Ovary (tissue), 9 donors: ENCODE measurements around the gene FAM53A. TPM values are rescaled to one million over a fixed set of nuclear protein-coding genes. Genes with fewer than 3 reads are reported as not detected.

ENCODE experiments used
- DNase-seq, 5 donors: peaks; one replicate each; pipeline ENCODE4 v3.0.0-alpha.2; 2019 to 2020
- H3K27ac ChIP-seq, 2 donors: fragments of 200-600 bp; one replicate each; pipeline versions ENCODE4 v1.5.1 to v1.8.0; 2019 to 2022
- H3K27me3 ChIP-seq: fragments of 200-600 bp; one replicate; pipeline ENCODE4 v1.8.0; 2022
- H3K36me3 ChIP-seq: fragments of 200-600 bp; sonication (generic); one replicate; pipeline ENCODE4 v1.5.1; 2019
- H3K4me1 ChIP-seq: one replicate; pipeline ENCODE4 v1.8.1; 2013; ENCODE audit warnings: mild to moderate bottlenecking, moderate library complexity; ENCODE audit not compliant: insufficient read depth
- H3K4me3 ChIP-seq: fragments of 200-600 bp; sonication (generic); one replicate; pipeline ENCODE4 v1.5.1; 2017
- H3K9me3 ChIP-seq, 2 donors: fragments of 200-600 bp in 1 of 2; sonication (generic) in 1 of 2; one replicate each; pipeline versions ENCODE4 v1.5.1 to v1.8.1; 2013 to 2019; ENCODE audit warnings: mild to moderate bottlenecking in 1 of 2, moderate library complexity in 1 of 2
- EP300 ChIP-seq: sonication (generic); formaldehyde crosslinking; IDR thresholded peaks from one replicate; pipeline ENCODE4 v1.6.1; 2017; ENCODE audit warnings: antibody characterized with exemption
- POLR2A ChIP-seq: fragments of 450-650 bp; IDR thresholded peaks from one replicate; pipeline ENCODE4 v1.6.1; 2017; ENCODE audit warnings: antibody characterized with exemption, mild to moderate bottlenecking, moderate library complexity
- WGBS, 3 donors: extraction: QIAGEN DNeasy Blood & Tissue Kit in 1 of 3; methylation state at CpG; one replicate each; pipeline versions ENCODE4 v1.1.5 to v1.1.7; 2013 to 2017; 5-methylcytosine and 5-hydroxymethylcytosine counted together
- intact Hi-C, 4 donors: fragments of 100-400 bp; cut with DNase I; formaldehyde crosslinking; loops; one replicate each; pipeline versions ENCODE4 v1.11.0 to v1.15.1; 2022 to 2023
- polyA plus RNA-seq, 2 donors: library from polyadenylated mRNA; stranded (reverse); fragments of 200-250 nt in 1 of 2; fragments of 350-450 nt in 1 of 2; fragmentation: Illumina TruSeq in 1 of 2; extraction: RNeasy Lipid Tissue Mini Kit (QIAGEN cat#74804) in 1 of 2; gene quantifications; one replicate each; pipeline ENCODE4 v1.2.3, GENCODE V29; 2013 to 2014
- total RNA-seq, 7 donors: library from RNA; depleted of rRNA in 2 of 7; stranded (reverse); fragments of >200 nt in 2 of 7; fragmentation: NEBNext Ultra II Directional in 3 of 7; extraction: Animal tissue kit (Norgen Biotek cat#: 25700) in 3 of 7; gene quantifications; one replicate each; pipeline versions ENCODE4 v1.1.0 to v1.2.4, GENCODE V29; 2016 to 2023
- TF ChIP-seq, protein P1 (sequence below), 3 donors: fragments of 450-650 bp in 2 of 3; fragments of 200-600 bp in 1 of 3; IDR thresholded peaks; one replicate each; pipeline versions ENCODE4 v1.5.1 to v1.8.0; 2016 to 2022; ENCODE audit warnings: antibody characterized with exemption in 3 of 3, mild to moderate bottlenecking in 1 of 3
- donor health status: DM: no; HTN: no; CAD: no; lungs with moderate emphysema.
- donor health status: DM: no; HTN: no; CAD: no.
- donor health status: Bipolar disorder and iron deficiency.
- donor health status: DM: yes; HTN: yes; CAD: no.
- donor health status: DM: no; HTN: no; CAD: no.
- donor health status: DM: yes; HTN: yes; CAD: no.

The FAM53A gene
- total and polyA plus RNA-seq, 9 donors = 0.32 to 5.1 (median 2.4) TPM

GRCh38 chr4:1676605-1677525 lies 7.2 kb downstream of the FAM53A start:
- Histone ChIP-seq H3K4me3 (no peak overlapping the region), H3K27me3 (no peaks in the 10 kb centered on the region), H3K36me3 (no peaks in the 10 kb centered on the region), H3K27ac (no peak overlapping the region), H3K4me1 (no peaks in the 10 kb centered on the region), H3K9me3 (no peaks in the 10 kb centered on the region)
- 82 to 84% (median 84%) methylated on average over 24 to 25 of the region's 25 CpGs for WGBS, 3 donors
- TF ChIP-seq, protein P1, sequence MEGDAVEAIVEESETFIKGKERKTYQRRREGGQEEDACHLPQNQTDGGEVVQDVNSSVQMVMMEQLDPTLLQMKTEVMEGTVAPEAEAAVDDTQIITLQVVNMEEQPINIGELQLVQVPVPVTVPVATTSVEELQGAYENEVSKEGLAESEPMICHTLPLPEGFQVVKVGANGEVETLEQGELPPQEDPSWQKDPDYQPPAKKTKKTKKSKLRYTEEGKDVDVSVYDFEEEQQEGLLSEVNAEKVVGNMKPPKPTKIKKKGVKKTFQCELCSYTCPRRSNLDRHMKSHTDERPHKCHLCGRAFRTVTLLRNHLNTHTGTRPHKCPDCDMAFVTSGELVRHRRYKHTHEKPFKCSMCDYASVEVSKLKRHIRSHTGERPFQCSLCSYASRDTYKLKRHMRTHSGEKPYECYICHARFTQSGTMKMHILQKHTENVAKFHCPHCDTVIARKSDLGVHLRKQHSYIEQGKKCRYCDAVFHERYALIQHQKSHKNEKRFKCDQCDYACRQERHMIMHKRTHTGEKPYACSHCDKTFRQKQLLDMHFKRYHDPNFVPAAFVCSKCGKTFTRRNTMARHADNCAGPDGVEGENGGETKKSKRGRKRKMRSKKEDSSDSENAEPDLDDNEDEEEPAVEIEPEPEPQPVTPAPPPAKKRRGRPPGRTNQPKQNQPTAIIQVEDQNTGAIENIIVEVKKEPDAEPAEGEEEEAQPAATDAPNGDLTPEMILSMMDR (IDR thresholded peaks at IDR 0.05) = no peak
- TF ChIP-seq EP300 (no peak), POLR2A (no peak)
- DNase-seq = no peak
- intact Hi-C loops = no loop called here

- no peaks in the 10 kb centered on the region for H3K27me3 ChIP-seq
- H3K9me3 ChIP-seq = no peaks in the 10 kb centered on the region
- no peak overlapping the region for H3K4me3 ChIP-seq
- intact Hi-C loops = no loop called here
- H3K36me3 ChIP-seq = no peaks in the 10 kb centered on the region
- no peak for DNase-seq
- H3K4me1 ChIP-seq = no peaks in the 10 kb centered on the region
- WGBS, 3 donors = 77 to 88% (median 81%) methylated on average over 7 to 10 of the region's 10 CpGs
- no peak for TF ChIP-seq POLR2A
- TF ChIP-seq, protein P1 (IDR thresholded peaks at IDR 0.05) = no peak
- no peak for TF ChIP-seq EP300
- no peak overlapping the region for H3K27ac ChIP-seq
Measured at GRCh38 chr4:1675802-1676137, 8.3 kb downstream of the FAM53A start.

- Histone ChIP-seq H3K4me3 (no peak overlapping the region), H3K27me3 (no peaks in the 10 kb centered on the region), H3K27ac (no peak overlapping the region), H3K36me3 (no peaks in the 10 kb centered on the region), H3K4me1 (no peaks in the 10 kb centered on the region), H3K9me3 (no peaks in the 10 kb centered on the region)
- WGBS, 3 donors = 77 to 84% (median 80%) methylated on average over 19 of the region's 19 CpGs
- TF ChIP-seq EP300 (no peak), POLR2A (no peak)
- TF ChIP-seq, protein P1 (IDR thresholded peaks at IDR 0.05) = no peak
- intact Hi-C loops = no loop called here
- DNase-seq = no peak
Measured at GRCh38 chr4:1675136-1675801, 8.8 kb downstream of the FAM53A start.

- H3K36me3 ChIP-seq = no peaks in the 10 kb centered on the region
- WGBS, 3 donors = 65 to 81% (median 65%) methylated on average over 9 of the region's 9 CpGs
- intact Hi-C loops = no loop called here
Measured at GRCh38 chr4:1674682-1675081, 9.4 kb downstream of the FAM53A start.

More at GRCh38 chr4:1674682-1675081, 9.4 kb downstream of the FAM53A start:
- TF ChIP-seq EP300 (no peak), POLR2A (no peak)
- TF ChIP-seq, protein P1 (IDR thresholded peaks at IDR 0.05) = no peak
- no peak for DNase-seq
- Histone ChIP-seq H3K27me3 (no peaks in the 10 kb centered on the region), H3K4me3 (no peak overlapping the region), H3K27ac (no peak overlapping the region), H3K4me1 (no peaks in the 10 kb centered on the region), H3K9me3 (no peaks in the 10 kb centered on the region)
